LNCAP (cell line): ENCODE data around the gene GNS.

ENCODE experiments used
- TF ChIP-seq, protein P1 (sequence below): fragments of 450-650 bp; IDR thresholded peaks from 2 replicates; pipeline ENCODE4 v1.5.1; 2017; ENCODE audit warnings: mild to moderate bottlenecking

Gene GNS

DNA sequence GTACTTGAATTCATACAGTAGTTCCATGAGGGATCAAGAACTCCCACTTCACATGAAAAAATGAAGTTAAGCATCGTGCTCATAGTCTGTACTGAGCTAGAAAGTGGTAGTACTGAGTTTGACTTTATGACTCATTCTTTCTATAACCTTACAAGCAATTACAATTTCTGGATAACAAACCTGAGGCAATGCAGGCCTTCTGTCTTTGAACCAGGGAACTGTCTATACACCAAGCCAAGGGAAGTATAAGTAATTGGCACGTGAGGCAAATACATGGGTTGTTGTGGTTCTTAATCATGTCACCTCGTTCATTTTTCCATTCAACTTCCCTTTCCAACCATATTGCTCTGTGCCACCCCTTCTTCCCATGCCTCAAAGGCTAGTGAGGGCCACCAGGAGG is 16.8 kb downstream of the GNS start:
- TF ChIP-seq, protein P1, sequence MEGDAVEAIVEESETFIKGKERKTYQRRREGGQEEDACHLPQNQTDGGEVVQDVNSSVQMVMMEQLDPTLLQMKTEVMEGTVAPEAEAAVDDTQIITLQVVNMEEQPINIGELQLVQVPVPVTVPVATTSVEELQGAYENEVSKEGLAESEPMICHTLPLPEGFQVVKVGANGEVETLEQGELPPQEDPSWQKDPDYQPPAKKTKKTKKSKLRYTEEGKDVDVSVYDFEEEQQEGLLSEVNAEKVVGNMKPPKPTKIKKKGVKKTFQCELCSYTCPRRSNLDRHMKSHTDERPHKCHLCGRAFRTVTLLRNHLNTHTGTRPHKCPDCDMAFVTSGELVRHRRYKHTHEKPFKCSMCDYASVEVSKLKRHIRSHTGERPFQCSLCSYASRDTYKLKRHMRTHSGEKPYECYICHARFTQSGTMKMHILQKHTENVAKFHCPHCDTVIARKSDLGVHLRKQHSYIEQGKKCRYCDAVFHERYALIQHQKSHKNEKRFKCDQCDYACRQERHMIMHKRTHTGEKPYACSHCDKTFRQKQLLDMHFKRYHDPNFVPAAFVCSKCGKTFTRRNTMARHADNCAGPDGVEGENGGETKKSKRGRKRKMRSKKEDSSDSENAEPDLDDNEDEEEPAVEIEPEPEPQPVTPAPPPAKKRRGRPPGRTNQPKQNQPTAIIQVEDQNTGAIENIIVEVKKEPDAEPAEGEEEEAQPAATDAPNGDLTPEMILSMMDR: no peak

DNA sequence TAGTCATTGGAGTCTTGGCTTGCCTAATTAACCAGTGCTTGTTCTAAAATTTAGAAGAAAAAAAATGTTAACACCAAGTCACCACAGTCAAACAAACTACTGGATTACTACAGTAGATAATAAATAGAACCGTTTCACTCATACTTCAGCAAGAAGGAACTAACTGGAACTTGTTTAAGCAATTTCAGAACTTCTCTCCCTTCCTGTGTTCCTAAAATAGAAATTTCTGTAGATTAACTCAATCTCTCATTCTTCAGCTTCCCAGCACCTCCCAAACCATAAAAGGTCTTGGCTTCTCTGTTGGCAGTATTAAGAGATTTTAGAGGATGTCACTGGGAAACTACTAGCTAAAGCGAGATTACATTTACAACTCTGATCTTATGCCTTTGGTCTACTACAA is 18.6 kb downstream of the GNS start:
- TF ChIP-seq, protein P1: no peak

DNA sequence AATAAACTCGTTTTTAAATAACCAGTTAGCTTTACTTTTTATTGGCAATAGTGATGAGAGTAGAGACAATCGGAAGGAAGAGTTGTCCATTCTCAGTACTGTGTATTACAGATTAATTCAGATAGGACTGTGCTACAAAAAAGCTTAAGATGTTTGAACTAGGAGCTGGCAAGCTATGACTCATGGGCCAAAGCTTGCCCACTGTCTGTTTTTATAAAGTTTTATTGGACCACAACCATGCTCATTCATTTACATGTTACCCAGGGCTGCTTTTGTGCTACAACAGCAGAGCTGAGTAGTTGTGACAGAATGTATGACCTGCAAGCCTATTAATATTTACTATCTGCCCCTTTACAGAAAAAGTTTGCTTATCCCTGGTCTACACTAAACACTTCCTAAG is 19.4 kb downstream of the GNS start:
- TF ChIP-seq, protein P1: no peak

DNA sequence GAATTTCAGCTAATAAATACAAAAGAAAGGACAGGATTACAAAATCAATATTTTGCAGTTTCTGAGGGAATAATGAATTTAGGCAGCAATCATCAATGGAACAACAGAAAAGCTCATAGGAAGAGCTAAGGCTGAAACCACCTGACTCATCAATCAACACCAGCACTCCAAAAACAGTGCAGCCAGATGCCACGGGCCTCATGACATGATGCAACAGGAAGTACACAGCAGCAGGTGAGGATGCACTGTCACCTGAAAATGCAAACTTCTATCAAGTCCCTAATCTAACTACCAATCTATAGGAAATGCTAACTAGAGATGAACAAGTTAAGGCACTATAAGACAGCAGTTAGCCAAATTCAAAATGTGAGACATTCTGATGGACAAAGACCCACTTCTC is 21.7 kb downstream of the GNS start:
- TF ChIP-seq, protein P1: no peak

DNA sequence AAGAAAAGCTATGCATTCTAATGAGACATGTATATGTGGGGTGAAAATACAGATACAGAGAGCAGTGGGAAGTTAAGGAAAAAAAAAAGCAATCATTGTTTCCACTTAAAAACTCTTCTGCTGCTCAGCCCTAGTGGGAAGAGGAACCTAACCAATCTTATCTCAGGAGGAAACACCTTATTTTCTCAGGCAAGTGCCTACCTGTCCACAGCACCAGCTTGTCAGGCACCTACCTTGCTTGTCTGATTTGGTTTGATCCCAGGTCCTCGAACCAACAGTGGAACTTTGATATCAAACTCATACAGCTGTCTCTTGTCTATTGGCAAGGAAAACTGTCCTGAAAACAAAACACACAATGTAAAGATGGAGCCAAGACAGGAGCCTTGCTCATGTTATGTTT is 22.4 kb downstream of the GNS start:
- TF ChIP-seq, protein P1: no peak

DNA sequence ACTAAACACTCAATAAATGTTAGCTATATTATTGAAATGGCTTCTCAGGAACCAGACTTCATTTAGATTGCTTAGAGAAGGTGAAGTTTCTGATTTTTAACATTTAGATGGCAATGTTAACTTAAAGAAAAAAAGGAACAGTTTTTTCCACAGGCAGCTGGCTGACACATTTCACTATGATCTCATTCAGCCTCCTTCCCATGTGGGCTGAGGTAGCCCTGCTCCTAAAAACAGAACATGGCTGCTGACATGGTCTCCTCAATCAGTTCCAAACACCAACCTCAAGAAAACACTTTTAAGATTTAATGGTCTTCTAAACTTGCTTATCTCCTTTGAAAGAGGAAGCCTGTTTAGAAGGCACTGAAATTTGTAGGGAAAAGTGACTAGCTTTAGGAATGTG is 23.8 kb downstream of the GNS start:
- TF ChIP-seq, protein P1: no peak

DNA sequence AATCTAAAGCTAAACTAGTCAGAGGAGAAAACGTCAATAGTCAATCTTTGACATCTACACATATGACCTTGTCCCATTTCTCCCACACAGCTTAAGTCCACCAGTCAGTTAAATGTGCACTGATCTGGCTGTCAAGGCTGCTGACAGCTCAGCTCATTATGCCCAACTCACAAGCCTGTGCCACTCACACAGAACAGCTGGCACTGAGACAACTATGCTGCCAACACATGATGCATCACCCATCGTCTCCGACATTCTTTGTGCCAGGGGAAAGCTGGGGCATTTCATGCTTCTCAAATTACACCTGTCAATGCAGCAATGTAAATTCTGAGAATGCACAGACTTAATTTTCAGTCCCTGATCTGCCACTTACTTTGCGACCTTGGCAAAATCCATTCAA is 25.3 kb downstream of the GNS start:
- TF ChIP-seq, protein P1: no peak

DNA sequence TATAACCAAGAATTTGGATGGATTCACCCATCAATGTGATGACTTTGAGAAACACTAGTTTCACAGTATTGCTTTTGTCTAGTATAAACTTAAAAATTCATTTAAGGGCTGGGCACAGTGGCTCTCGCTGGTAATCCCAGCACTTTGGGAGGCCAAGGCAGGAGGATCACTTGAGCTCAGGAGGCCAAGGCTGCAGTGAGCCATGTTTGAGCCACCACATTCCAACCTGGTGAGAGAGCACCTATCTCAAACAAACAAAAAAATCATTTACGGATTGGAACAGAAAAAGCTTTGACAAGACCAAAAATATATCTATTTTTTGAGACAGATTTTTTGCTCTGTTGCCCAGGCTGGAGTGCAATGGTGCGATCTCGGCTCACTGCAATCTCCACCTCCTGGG is 27.5 kb downstream of the GNS start:
- TF ChIP-seq, protein P1: no peak
